Uterus (tissue), 2 donors: Measurements from ENCODE around the gene ID3.

Source experiments
- CTCF ChIP-seq, 4 experiments: fragments of 200-600 bp in 2 of 4; fragments of 450-650 bp in 2 of 4; sonication (generic) in 2 of 4; IDR thresholded peaks; one replicate each; pipeline ENCODE4 v1.5.1; 2016 to 2019; ENCODE audit warnings: antibody characterized with exemption in 4 of 4, mild to moderate bottlenecking in 2 of 4, moderate library complexity in 1 of 4
- POLR2A ChIP-seq, 2 donors: fragments of 450-650 bp; IDR thresholded peaks; one replicate each; pipeline ENCODE4 v1.6.1; 2016; ENCODE audit warnings: antibody characterized with exemption in 2 of 2, mild to moderate bottlenecking in 1 of 2, moderate library complexity in 1 of 2

- TF ChIP-seq CTCF (IDR thresholded peaks at IDR 0.05): no peak
- no peak for TF ChIP-seq POLR2A (IDR thresholded peaks at IDR 0.05)
Observed at GRCh38 chr1:23599125-23599524, 39.8 kb upstream of the ID3 start.
